Activated CD4-positive, alpha-beta T cell treated with anti-CD3 and anti-CD28 coated beads, Interleukin-2, Interleukin-6, amounts not matched to agents 100 ng/mL and 50 ng/mL, durations not matched to agents 16 hours and 8 hours (primary cell): Measurements from ENCODE around the gene SNAP47.
A peak's percentile ranks its signal among the peaks of the same experiment; 100 is the strongest.

Source experiments
- DNase-seq: peaks from one replicate; pipeline ENCODE4 v3.0.0-alpha.2; 2020

Gene SNAP47

GRCh38 chr1:227732586-227733308 lies 2.5 kb upstream of the SNAP47 start:
- DNase-seq, result no peak

- no peak for DNase-seq
Observed at GRCh38 chr1:227733309-227733705, 1.9 kb upstream of the SNAP47 start.

DNA sequence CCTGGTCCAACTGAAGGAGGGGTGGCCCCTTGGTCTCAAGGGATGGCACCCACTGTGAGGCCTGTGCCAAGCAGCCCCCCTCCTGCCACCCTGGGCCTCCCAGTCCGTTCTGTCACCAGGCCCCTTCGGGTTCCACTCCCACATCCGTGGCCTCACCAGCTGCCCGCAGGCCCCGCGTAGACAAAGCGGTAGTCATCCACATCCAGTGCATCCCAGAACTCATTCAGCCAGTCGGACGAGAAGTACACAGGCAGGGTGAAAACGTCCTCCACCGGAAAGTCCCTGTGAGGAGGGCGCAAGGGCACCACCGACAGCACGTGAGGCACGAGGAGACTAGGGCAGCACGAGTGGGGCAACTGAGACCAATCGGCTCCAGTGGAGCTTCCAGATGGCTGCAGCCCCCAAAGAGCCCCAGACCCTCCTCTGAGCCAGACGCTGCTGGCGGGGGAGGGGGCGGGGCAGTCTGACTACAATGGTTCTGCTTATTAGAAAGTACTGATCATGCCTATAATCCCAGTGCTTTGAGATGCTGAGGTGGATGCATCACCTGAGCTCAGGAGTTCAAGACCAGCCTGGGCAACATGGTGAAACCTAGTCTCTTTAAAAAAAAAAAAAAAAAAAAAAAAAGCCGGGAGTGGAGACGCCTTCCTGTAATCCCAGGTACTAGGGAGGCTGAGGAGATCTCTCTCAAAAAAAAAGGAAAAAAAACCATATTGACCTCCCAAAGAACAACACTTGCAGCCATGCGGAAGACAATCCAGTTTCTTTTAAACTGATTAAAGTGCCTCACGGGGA lies 1.3 kb upstream of the SNAP47 start:
- no peak for DNase-seq

- no peak for DNase-seq
Observed at GRCh38 chr1:227734546-227734855, 734 bp upstream of the SNAP47 start.

DNA sequence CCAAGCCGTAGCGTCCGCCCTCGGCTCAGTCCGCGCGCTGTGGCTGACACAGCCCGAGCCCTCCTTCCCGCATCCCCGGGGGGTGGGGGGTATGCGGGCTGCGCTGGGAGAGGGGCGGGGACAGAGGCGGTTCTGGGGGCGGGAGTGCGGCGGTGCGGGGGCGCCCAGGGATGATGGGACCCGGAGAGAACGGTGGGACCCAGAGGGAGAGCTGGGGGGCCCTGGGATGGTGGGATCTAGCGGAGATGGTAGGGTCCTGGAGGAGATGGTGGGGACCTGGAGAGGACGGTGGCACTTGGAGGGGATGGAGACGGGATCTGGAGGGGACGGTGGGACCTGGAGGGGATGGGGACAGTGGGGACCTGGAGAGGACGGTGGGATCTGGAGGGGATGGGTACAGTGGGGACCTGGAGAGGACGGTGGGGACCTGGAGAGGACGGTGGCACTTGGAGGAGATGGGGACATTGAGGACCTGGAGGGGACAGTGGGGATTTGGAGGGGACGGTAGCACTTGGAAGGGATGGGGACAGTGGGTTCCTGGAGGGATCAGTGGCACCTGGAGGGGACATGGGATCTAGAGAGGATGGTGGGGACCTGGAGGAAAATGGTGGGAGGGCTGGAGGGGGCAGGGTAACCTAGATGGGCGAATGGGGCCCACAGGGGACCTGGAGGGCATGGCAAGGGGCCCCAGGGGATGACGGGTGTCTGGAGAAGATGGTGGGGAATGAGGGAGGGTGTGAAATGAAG lies 477 bp downstream of the SNAP47 start:
- DNase-seq, result no peak

- no peak for DNase-seq
Observed at GRCh38 chr1:227736814-227737432, 1.7 kb downstream of the SNAP47 start.

DNA sequence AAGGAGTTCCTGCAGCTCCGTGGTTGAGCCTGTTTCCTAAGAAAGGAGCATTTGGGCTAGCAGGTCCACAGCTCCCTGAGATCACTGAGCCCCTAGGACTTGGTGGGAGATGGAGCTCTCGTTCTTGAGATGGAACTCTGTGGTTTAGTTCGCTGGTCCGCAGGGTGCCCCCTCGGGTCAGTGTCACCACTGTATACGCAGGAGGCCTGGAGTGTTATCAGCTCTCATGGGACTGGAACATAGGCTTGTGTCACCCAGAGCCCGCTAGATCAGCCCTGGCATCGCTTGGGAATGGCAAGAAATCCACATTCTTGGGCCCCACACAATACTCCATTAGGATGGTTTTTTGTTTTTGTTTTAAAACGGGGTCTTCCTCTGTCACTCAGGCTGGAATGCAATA lies 3.6 kb downstream of the SNAP47 start:
- DNase-seq, result no peak

DNA sequence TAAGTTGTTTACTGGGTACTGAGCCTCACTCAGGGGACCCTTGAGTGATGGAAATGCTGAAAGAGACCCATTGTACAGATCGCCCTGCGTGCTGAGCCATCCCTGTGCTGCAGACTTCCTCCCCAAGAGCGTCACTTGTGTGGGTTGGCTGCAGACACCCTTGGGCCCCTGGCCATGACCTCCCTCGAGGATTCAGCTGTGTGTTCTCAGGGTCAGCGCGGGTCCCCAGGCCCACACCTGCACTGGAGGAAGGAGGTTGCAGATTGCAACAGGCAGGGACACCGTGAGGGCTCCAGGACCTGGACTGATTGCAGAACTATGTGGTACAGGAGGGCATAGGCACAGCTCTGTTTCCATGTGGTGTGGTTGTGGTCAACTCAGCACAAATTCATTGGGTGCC lies 4.4 kb downstream of the SNAP47 start:
- no peak for DNase-seq

DNA sequence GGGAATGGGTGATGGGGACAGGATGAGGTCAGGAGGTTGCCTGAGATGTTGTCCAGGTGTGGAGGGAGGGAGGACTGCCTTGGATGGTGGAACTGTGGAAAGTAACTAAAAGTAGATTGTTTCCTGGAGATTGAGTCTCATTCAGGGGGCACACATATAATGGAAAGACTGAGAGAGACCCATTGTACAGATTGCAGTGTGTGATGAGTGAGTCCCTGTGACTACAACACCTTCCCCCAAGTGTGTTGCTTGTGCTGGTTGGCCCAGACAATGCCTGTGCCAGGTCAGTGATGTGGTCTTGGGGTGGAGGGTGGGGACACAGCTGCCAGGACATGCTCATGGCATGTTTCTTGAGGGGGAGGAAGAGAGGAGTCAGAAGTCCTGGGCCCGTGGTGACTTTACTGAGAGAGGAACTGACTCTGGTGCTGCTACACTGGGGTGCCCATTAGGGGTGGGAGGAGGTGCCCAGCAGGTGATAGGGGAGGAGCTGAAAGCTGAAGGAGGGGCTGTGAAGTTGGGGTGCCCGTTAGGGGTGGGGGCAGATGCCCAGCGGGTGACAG lies 5.2 kb downstream of the SNAP47 start:
- DNase-seq, result no peak

DNA sequence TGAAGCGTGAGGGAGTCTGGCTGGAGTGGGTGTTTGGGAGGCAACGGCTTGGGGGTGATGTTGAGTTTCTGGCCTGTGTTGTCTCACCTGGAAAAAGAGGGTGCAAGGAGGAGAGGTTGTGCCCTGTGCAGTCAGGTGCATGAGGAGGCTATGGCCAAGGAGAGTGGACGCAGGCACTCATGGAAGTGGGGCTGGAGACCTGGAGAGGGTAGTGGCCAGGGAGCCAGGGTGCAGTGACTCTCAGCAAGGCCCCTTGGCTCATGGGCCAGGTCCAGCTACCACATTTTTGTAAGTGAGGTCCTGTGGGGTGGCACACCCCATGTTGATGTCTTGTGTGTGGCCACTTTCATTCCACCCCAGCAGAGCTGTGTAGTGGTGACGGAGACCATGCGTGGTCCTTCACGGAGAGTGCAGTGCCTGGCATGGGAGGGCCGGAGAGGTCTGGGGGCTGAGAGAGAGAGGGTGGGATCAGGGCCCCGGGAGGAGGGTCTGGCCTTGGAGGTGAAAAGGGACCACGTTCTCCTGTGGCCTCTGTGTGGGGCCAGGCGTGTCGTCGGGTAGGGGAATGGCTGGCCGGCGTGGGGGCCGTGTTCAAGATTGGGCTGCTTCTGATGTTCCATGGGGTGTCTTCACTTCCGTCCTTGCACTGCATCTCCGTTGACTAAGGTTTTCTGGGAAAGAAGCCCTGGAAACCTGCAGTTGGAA lies 6.1 kb downstream of the SNAP47 start:
- no peak for DNase-seq

DNA sequence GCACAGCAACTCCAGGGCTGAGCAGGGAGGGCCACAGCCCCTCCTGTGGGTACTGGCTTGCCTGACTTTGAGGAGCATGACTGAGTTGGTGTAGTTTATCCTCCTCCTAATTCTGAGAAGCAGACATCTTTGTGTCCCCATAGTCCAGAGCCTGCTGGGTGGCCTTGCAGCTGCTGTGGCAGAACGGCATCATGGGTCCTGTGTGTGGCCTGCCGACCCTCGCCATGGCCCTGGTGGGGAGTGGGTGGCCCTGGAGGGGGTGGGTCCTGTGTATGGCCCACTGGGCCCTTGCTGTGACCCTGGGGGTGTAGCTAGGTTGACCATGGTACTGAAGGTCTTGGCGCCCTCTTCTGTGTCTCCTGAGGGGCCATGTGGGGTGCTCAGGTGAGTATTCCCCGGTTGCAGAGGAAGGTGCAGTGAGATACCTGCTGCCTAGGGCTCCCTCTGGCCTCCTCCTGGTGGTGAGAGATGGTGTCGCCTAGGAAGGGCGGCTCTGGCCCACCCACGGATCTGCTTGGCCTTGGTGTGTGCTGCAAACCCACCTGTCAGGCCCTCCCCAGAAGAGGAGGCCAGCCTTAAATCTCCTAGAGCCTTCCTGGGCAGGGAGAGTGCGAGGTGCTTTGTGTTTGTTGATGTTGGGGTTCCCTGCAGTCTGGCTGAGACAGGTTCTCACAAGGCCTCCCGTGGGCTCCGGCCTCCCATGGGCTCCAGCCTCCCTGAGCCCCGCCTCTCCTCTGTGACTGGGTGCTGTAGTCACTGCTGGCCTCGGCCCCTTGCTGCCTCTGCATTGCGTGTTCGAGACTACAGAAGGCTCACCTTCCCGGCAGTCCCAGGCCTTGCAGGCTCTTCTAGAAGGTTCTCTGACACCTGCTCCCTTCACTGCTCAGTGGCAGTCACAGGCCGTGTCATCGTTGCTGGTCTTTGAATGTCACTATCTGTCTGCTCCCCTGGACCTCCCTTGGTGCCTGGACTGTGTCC lies 7.8 kb downstream of the SNAP47 start:
- no peak for DNase-seq

- DNase-seq, result no peak
Observed at GRCh38 chr1:227744668-227745067, 9.4 kb downstream of the SNAP47 start.

DNA sequence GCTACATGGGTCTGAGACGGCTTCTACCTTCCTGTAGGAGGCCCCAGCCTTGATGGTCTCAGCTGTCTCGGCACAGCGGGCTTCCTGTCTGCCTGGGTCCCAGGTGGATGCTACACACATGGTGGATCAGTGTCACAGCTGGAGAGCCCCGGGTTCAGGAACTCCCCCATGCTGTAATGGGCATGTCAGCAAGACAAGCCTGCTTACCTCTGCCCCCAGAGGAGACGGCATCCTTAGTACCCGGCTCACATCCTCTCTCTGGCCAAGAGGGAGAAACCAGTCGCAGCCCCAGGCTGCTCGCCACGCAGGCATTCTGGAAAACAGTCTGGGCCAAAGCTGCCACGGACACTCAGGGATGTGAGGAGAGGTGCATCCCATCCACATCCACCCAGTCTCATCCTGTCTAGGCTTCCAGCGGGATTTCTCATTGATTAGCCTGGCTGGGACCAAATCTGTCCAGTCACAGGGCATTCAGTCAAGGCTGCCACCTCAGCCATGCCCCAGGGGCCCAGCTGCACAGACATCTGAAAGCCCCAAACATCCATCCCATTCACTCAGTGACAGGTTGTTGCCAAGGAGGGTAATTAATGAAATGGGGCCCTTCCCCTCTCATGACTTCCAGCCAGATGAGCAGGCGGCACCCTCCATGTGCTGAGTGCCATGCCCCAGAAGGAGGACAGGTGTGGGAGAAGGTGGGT lies 10.5 kb downstream of the SNAP47 start:
- DNase-seq, result no peak

- no peak for DNase-seq
Observed at GRCh38 chr1:227746676-227747075, 11.4 kb downstream of the SNAP47 start.

DNA sequence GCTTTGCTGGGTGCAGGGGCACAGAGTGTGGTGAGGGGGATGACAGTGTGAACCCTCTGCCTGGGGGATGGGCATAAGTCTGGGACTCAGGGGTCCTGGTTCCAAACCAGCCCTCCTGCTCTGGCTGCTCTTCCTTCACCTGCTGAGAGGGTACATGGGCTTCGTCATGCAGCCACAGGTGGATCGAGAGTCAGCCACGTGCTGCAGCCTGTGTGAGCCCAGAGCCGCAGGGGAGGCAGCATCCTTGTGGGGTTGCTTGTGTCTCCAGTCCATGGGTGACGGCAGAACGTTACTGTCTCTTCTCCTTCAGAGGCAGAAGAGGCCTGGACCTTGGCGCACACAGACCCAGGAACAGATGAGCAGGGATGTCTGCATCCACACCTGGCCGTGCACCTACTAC lies 12.1 kb downstream of the SNAP47 start:
- DNase-seq, result no peak

DNA sequence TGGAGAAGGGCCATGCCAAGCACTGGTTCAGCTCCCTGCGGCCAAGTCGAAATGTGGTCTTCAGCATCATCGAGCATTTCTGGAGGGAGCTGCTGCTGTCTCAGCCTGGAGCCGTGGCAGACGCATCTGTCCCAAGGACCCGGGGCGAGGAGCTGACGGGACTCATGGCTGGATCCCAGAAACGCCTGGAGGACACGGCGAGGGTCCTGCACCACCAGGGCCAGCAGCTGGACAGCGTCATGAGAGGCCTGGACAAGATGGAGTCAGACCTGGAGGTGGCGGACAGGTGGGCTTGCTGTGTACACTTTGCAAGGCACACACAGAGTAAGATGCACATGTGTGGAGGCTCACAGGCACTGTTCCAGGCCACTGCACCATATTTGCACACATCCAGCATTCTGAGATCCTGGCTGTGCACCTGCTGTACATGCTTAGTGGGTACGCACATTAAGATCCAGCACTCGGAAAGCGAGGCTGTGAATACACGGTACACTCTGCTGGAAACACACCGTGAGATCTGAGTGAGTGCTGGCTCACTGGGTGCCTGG lies 12.8 kb downstream of the SNAP47 start:
- DNase-seq, result no peak

DNA sequence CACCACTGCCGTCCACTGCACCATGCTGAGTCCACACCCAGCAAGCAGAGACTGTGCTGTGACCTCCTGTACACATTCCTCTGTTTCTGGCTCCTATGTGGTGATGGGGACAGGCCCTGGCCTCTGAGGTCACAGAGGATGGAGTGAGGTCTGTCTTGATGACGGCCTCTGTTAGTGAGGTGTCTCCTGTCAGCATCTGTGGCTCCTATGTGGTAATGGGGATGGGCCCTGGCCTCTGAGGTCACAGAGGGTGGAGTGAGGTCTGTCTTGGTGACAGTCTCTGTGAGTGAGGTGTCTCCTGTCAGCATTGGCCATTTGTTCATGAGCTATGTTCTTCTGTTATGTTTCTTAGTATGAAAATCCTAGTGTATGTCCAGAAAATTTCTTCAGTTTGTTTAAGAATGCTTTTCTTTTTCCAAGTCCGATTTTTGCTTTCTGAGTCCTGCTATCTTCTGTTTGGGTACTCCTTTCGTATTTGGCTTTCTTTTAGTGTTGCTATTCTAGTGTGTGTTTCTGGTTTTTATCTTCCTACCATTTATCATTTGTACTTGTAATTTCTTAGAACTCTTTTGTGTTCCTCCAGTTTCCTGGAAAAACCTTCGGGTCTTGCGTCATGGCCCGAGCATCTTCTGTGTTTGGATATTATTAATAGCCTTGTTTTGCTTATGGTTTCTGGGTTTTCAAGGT lies 13.4 kb downstream of the SNAP47 start:
- DNase-seq, result peak; percentile 50

DNA sequence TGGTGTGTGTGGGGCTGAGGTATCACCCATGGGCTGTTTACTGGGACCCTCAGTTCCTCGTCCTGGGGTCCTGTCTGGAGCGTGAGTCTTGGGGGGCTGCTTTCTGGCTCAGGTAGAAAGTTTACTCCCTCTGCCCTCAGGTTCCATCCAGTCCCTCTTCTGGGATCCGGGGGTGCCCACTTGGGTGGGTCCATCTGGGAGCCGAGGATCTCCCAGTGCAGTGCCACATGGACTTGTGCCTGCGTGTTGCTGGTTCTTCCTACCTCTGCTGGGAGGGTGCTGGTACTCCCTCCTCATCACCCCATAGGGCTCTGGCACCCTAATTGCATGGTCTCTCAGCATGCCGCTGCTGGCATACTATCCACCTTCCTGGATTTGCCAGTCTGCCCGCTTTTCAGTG lies 14.0 kb downstream of the SNAP47 start:
- no peak for DNase-seq

DNA sequence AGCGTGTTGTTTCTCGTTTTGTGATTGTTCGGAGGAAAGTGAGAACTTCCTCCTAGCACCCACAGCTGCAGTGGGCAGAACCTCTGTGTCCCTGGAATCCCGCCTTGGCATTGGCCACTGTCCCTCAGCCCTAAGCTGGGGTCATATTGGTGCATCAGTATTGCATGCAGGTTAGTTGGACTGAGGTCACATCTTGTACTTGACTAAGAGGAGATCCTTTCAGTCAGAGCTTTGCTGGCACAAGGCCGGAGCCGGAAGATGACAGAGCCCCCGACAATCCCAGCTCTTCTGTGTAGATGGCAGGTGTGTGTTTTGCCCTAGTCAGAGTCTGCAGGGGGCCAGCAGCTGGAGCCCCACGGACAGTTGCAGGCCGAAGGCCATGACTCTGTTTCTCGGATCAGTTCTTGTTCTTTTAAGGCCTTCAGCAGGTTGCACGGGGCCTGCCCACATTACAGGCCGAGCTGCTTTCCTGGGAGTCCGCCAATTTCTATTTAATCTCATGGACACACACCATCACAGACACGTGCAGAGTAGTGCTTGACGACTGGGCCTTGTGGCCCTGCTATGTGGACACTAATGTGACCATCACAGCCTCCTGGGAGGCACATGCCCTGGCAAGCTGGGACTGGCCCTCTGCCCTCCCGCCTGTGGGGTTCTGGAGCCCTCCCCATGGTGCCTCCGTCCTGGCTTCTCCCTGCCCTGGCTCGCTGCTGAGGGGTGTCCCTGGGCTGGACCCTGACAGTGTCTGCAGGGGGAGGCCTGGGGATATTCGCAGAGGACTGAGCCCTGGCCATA lies 14.9 kb downstream of the SNAP47 start:
- no peak for DNase-seq
